ENCODE results near the gene PRRG2. TPM values are rescaled to one million over a fixed set of nuclear protein-coding genes. Genes with fewer than 3 reads are reported as not detected.

PRRG2 gene
- total and polyA plus RNA-seq, 12 donors = 0.34 to 2.4 (median 0.72) TPM

DNA sequence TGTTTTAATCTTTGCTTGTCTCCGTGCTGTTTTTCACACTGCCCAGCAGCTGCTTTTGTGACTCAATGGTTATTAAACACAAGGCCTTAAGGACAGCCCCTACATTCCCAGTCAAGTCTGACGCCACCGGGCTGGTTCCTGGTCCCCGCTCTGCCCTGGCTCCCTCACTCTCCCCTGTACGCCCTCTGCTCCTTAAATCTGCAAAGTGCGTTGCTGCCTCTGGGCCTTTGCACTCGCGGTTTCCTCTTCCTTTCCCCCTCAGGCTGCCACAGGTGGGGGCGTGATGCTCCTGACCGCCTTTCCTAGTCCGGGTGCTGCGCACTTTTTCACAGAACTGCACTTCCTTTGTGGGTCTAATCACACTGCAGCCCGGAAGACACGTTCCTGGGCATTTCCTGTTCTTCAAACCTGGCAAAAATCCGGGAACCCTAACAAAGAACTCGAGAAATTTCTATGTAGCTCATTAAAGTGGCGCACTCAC, 26.4 kb upstream of the PRRG2 start:
- peak overlapping the region in 8 of 10 donors; percentile 27 to 76 (median 50) for H3K27ac ChIP-seq
- TF ChIP-seq, protein P1, sequence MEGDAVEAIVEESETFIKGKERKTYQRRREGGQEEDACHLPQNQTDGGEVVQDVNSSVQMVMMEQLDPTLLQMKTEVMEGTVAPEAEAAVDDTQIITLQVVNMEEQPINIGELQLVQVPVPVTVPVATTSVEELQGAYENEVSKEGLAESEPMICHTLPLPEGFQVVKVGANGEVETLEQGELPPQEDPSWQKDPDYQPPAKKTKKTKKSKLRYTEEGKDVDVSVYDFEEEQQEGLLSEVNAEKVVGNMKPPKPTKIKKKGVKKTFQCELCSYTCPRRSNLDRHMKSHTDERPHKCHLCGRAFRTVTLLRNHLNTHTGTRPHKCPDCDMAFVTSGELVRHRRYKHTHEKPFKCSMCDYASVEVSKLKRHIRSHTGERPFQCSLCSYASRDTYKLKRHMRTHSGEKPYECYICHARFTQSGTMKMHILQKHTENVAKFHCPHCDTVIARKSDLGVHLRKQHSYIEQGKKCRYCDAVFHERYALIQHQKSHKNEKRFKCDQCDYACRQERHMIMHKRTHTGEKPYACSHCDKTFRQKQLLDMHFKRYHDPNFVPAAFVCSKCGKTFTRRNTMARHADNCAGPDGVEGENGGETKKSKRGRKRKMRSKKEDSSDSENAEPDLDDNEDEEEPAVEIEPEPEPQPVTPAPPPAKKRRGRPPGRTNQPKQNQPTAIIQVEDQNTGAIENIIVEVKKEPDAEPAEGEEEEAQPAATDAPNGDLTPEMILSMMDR (IDR thresholded peaks at IDR 0.05) = no peak
- intact Hi-C loops (cut with DNase I) = no loop called here
- DNase-seq = peak; percentile 38 to 40
- H3K36me3 ChIP-seq = peaks cover 0 to 74% (median 43%) of the 10 kb centered on the region in 9 donors
- 68 to 72% methylated on average over 17 of the region's 17 CpGs for WGBS, 2 donors
- no peak overlapping the region for H3K4me3 ChIP-seq
- ATAC-seq = peak; percentile 22 to 68 (median 47)
- H3K9me3 ChIP-seq = no peaks in the 10 kb centered on the region
- H3K4me1 ChIP-seq = peaks cover 0 to 46% (median 3%) of the 10 kb centered on the region in 9 donors
- H3K27me3 ChIP-seq = no peaks in the 10 kb centered on the region

DNA sequence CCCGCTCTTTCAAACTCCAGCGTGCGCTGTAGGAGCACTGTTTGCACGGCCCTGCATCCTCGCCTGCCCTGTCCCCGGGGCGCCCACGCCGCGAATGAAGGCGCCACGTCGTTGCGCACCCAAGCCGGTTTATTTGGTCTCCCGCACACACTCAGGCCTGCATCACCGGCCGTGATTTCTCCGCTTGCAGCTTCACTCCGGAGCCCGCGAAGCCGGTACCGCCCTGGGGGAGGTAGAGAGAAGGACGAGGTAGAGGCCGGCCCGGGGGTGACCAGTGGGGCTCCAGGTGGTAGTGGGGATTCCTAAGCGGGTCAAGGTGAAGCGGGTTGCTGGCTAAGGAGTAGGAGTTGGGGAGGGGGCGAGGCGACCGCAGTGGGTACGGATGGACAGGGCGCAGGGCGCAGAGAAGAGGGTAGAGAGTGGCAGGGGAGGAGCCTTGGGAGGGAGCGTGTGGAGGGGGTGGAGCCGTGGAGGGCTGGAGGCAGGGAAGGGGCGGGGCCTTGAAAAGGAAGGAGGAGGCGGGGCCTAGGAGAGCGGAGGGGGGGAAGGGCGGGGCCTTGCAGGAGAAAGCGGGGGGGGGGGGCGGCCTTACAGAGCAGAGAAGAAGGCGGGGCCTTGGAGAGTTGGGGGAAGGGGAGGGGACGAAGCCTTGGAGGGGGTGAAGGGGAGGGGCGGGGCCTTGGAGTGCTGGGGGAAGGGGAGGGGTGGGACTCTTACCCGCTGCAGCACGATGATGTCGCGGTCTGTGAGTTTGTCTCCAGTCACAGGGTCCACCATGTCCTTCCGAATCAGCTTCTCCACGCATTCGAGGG, 25.3 kb upstream of the PRRG2 start:
- TF ChIP-seq, protein P1 (IDR thresholded peaks at IDR 0.05) = no peak
- no peaks in the 10 kb centered on the region for H3K27me3 ChIP-seq
- H3K4me1 ChIP-seq = peaks cover 0 to 54% (median 3%) of the 10 kb centered on the region in 9 donors
- ATAC-seq (peak in 7 of 8 donors; percentile 26 to 54 (median 36)), DNase-seq (peak in 1 of 2 donors; percentile 47)
- peak overlapping the region in 4 of 10 donors; percentile 15 to 70 (median 40) for H3K27ac ChIP-seq
- peaks cover 0 to 72% (median 50%) of the 10 kb centered on the region in 9 donors for H3K36me3 ChIP-seq
- intact Hi-C loops (cut with DNase I) = no loop called here
- H3K9me3 ChIP-seq = no peaks in the 10 kb centered on the region
- no peak overlapping the region for H3K4me3 ChIP-seq
- 88 to 89% methylated on average over 45 to 51 of the region's 53 CpGs for WGBS, 2 donors

DNA sequence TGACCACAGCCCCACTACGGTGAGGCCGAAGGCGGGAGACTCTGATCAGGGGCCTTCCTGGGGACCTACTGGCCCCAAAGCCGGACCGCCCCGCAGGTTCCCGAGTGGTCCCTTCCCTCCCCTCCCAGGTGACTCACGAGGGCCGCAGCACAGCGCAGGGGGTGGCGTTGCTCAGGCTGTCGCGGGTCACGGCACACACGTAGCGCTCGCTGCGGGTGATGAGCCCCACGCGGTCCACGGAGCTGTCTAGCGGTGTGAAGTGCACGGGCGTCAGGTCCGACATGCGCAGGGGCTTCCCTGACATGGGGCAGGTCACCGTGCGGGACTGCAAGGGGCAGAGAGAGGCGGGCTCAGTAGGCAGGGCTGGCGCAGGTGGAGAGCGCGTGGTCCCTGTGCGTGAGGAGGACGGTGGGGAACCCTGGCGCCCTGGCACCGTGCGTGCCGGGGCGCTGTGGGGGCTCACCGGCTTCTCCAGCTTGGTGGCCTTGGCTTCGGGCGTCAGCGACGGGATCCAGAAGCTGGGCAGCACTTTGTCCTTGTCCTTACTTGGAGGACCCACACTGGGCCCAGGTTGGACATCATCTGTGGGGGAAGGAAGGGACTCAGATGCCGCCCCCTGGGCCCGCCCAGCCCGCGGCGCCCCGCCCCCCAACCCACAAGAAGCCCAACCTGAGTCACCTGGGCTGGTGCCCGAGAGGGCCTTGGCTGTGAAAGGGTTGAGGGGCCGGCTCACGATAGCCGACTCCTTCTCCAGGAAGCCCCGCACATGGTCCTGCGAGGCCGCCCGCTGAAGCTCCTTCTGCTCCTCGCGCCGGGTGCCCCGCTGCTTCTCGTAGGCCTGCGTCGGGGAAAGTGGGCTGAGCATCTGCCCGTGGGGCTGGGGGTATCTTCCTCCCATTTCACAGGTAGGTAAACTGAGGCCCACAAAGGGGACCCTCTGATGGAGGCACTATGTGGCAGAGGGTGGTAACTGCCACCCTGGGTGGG, 24.4 kb upstream of the PRRG2 start:
- 82 to 84% methylated on average over 66 of the region's 66 CpGs for whole genome bisulfite sequencing, 2 donors
- Histone ChIP-seq H3K36me3 (peaks cover 0 to 71% (median 50%) of the 10 kb centered on the region in 9 donors), H3K4me1 (peaks cover 0 to 58% (median 3%) of the 10 kb centered on the region in 9 donors), H3K4me3 (no peak overlapping the region), H3K27ac (no peak overlapping the region), H3K27me3 (no peaks in the 10 kb centered on the region), H3K9me3 (no peaks in the 10 kb centered on the region)
- intact Hi-C loops (cut with DNase I) = no loop called here
- TF ChIP-seq, protein P1 (IDR thresholded peaks at IDR 0.05) = no peak
- ATAC-seq (peak in 1 of 8 donors; percentile 24), DNase-seq (no peak)

Measured in heart right ventricle (tissue), 16 donors.